ENCODE data around the gene OR4D9.
"Not testable (repeated sequence)": the region's sequence is repeated elsewhere in the genome, so short reads cannot be mapped to it uniquely, and the experiment has no call there.

The OR4D9 gene

DNA sequence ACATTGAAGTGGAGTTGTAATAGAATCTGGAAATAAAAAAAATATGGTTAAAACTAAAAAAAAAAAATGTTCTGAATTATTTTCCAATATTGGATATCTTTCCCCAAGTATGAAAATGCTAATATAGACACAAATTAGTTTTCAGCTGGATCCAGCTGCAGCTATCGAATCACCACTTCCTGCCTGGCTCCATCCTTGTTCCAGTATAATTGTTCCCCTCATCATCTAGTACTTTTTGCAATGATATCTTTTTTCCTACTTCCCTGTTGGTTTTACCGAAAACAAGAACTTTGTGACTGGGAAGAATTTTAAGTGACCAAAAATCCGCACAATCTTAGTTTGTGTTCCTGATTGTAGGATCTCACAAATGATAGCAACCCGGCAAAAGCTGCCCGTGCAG is 9.4 kb downstream of the OR4D9 start:
- Histone ChIP-seq H3K4me1 (peaks cover 12 to 61% (median 40%) of the 10 kb centered on the region in 10 experiments), H3K27ac (no peak overlapping the region), H3K9me3 (replicated peaks in 1 of 11) (no peaks in the 10 kb centered on the region), H3K4me2 (peak overlapping the region in 5 of 11 experiments; percentile 2 to 43 (median 31); a peak in 5 of 22 replicates), H4K20me1 (no peaks in the 10 kb centered on the region), H3K9ac (no peak overlapping the region), H3K36me3 (no peaks in the 10 kb centered on the region), H3K27me3 (no peaks in the 10 kb centered on the region), H3K4me3 (no peak overlapping the region)
- TF ChIP-seq Cebpa-rat (IDR thresholded peaks at IDR 0.05): no peak

DNA sequence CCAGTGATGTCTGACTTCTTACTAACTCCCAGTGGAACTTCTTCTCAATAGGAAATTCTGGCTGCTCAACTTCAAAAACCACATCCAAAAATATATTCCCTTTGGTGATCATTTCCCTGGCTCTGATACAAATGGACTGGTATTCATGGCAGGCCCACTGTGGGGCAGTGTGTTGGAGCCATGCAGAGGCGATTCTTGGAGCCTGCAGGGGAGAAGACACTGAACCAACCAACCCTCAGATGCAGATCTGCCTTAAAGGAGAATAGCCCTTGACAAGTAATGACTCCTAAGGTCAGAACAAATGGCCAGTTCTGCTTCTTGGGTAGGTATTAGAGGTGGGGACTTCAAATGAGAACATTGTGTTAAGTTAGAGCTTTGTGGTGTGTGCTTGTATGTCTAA is 12.2 kb downstream of the OR4D9 start:
- H3K4me2 ChIP-seq: peak overlapping the region in 8 of 11 experiments; percentile 18 to 46 (median 26); a peak in 10 of 22 replicates
- no peaks in the 10 kb centered on the region for H3K9me3 ChIP-seq (replicated peaks in 1 of 11)
- no peak for TF ChIP-seq Cebpa-rat (IDR thresholded peaks at IDR 0.05)
- H3K4me1 ChIP-seq: peaks cover 8 to 49% (median 30%) of the 10 kb centered on the region in 10 experiments
- no peak overlapping the region for H3K4me3 ChIP-seq
- no peaks in the 10 kb centered on the region for H3K36me3 ChIP-seq
- H3K27me3 ChIP-seq: no peaks in the 10 kb centered on the region
- no peak overlapping the region for H3K9ac ChIP-seq
- no peak overlapping the region for H3K27ac ChIP-seq
- no peaks in the 10 kb centered on the region for H4K20me1 ChIP-seq

DNA sequence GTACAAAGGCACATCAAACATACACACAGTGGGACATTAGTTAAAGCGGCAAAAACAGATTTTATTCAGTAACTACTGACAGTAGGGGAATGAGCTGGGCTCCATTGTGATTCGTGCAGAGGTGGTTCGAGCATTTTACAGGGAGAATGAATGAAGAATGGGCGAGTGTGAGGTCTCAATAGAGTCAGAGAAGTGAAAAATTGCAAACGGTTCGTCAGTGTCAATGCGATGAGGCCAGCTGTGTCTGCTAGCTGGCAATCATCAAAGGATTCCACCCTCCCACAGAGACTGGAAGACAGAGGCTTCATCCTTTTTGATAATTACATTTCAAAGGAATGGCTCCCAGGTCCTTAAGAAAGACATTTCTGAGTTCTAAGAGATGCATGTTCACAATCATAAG is 17.4 kb downstream of the OR4D9 start:
- Histone ChIP-seq H3K27me3 (no peaks in the 10 kb centered on the region), H3K9ac (no peak overlapping the region), H3K4me1 (peaks cover 0 to 7% (median under 1%) of the 10 kb centered on the region in 10 experiments; a peak in 8 of 20 replicates), H3K9me3 (replicated peaks in 1 of 11) (no peaks in the 10 kb centered on the region), H4K20me1 (no peaks in the 10 kb centered on the region), H3K4me3 (no peak overlapping the region), H3K36me3 (no peaks in the 10 kb centered on the region), H3K27ac (no peak overlapping the region), H3K4me2 (no peak overlapping the region)
- TF ChIP-seq Cebpa-rat (IDR thresholded peaks at IDR 0.05): no peak

DNA sequence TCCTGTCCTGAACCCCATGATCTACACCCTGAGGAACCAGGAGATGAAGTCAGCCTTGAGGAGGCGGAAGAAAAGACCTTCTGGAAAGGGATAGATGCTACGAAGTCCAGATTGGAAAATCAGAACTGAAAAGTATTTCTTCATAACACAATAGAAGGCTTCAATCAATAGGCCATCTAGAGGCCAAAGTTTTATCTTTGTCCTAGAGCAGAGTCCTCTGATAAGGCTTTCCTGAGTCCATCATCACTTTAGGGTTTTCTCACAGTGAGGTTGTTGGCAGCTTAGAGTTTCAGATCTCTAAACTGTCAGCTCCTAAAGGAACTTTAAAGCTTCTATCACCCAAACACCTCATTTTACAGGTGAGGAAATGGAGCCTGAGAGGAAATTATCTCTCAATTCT is 21.3 kb downstream of the OR4D9 start:
- Histone ChIP-seq H3K9me3 (replicated peaks in 1 of 11) (no peaks in the 10 kb centered on the region), H3K4me1 (peaks cover 4 to 7% (median 6%) of the 10 kb centered on the region in 10 experiments; a peak in 15 of 20 replicates), H3K9ac (no peak overlapping the region), H3K36me3 (no peaks in the 10 kb centered on the region), H3K27me3 (no peaks in the 10 kb centered on the region), H4K20me1 (no peaks in the 10 kb centered on the region), H3K4me3 (no peak overlapping the region), H3K4me2 (no peak overlapping the region), H3K27ac (no peak overlapping the region)
- TF ChIP-seq Cebpa-rat (IDR thresholded peaks at IDR 0.05): no peak

DNA sequence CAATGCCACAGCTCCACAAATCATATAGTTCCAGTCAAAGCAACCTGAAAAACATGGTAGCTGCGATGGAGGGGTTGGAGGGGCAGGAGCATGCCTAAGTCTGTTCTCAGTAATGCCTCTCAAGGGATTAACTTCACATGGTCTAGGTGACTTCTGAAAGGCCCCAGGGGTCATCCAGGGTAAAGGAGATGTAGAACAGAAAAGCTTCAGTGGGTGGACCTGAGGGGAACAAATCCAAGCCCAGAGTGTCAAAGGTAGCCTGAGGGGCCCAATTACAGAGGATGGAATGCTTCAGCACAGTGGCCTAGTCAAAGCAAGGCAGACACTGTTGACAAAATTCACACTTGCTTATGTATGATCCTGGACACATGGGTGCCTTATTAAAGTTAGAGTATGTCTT is 23.3 kb downstream of the OR4D9 start:
- Histone ChIP-seq H3K36me3 (no peaks in the 10 kb centered on the region), H3K4me1 (peaks cover 4 to 13% (median 11%) of the 10 kb centered on the region in 10 experiments; a peak in 16 of 20 replicates), H3K9ac (no peak overlapping the region), H3K4me2 (no peak overlapping the region), H3K27ac (no peak overlapping the region), H4K20me1 (no peaks in the 10 kb centered on the region), H3K27me3 (no peaks in the 10 kb centered on the region), H3K4me3 (no peak overlapping the region), H3K9me3 (replicated peaks in 1 of 11) (no peaks in the 10 kb centered on the region)
- no peak for TF ChIP-seq Cebpa-rat (IDR thresholded peaks at IDR 0.05)

DNA sequence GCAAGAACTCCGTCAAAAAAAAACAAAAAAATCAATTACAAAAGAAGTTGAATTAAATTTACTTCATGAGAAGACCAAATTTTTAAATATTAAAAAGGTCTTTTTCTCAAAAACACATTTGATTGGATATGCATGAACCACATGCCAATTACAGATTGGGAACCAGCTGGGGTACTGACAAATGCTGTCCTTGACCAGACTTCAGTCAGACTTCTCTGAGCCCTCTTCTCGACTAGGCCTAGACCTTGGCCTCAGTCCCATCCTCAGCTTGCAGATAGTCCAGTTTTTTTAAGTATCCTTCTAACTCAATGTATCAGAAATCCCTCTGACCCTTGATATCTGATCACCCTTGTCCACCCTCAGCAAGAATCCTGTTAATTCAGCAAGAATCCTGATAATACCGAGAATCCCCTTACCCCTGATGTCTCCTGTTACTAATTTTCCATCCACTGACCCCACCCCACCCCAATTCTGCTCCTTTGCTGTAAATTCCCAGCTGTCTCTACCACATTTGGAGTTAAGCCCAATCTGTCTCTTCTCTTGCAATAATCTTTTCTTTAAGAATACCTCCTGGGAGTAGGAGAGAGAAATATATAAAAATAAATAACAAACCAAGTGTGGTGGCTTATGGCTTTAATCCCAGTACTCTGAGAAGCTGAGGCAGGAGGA is 30.9 kb downstream of the OR4D9 start:
- H3K4me3 ChIP-seq: no peak overlapping the region
- no peak overlapping the region for H3K4me2 ChIP-seq
- H3K27ac ChIP-seq: no peak overlapping the region
- H3K27me3 ChIP-seq: no peaks in the 10 kb centered on the region
- no peaks in the 10 kb centered on the region for H4K20me1 ChIP-seq
- no peaks in the 10 kb centered on the region for H3K36me3 ChIP-seq
- H3K9me3 ChIP-seq (replicated peaks in 1 of 11): no peaks in the 10 kb centered on the region
- TF ChIP-seq Cebpa-rat (IDR thresholded peaks at IDR 0.05): no peak
- peaks cover 0 to 25% (median 6%) of the 10 kb centered on the region in 10 experiments; a peak in 15 of 20 replicates for H3K4me1 ChIP-seq
- H3K9ac ChIP-seq: no peak overlapping the region

DNA sequence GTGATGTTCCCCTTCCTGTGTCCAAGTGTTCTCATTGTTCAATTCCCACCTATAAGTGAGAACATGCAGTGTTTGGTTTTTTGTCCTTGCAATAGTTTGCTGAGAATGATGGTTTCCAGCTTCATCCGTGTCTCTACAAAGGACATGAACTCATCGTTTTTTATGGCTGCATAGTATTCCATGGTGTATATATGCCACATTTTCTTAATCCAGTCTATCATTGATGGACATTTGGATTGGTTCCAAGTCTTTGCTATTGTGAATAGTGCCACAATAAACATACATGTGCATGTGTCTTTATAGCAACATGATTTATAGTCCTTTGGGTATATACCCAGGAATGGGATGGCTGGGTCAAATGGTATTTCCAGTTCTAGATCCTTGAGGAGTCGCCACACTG is 32.4 kb downstream of the OR4D9 start:
- not testable (repeated sequence) for H4K20me1 ChIP-seq; H3K9ac ChIP-seq; H3K9me3 ChIP-seq (replicated peaks in 1 of 11); H3K4me2 ChIP-seq; H3K27ac ChIP-seq; H3K27me3 ChIP-seq; H3K4me3 ChIP-seq; H3K36me3 ChIP-seq
- H3K4me1 ChIP-seq: peaks cover 3 to 32% (median 8%) of the 10 kb centered on the region in 10 experiments; a peak in 13 of 20 replicates

DNA sequence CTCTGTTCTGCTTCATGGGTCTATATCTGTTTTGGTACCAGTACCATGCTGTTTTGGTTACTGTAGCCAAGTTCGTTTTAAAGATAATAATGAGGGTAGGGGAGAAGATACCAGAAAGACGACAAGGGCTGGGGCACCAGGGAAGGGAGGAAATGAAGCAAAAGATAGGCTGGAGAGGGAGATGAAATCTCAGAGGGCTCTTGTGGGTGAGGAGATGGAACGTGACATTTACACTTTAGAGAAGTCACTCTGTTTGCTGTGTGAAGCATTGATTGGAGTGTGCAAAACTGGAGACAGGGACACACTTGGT is 33.5 kb downstream of the OR4D9 start:
- Histone ChIP-seq H4K20me1 (no peaks in the 10 kb centered on the region), H3K27ac (no peak overlapping the region), H3K9ac (no peak overlapping the region), H3K4me3 (no peak overlapping the region), H3K4me1 (peaks cover 13 to 42% (median 18%) of the 10 kb centered on the region in 10 experiments), H3K27me3 (no peaks in the 10 kb centered on the region), H3K36me3 (no peaks in the 10 kb centered on the region), H3K9me3 (replicated peaks in 1 of 11) (no peaks in the 10 kb centered on the region), H3K4me2 (0 out of 22 replicates have a peak overlapping the region, but pooled peaks of 1 of the 11 experiments have one; percentile 30)
- no peak for TF ChIP-seq Cebpa-rat (IDR thresholded peaks at IDR 0.05)

DNA sequence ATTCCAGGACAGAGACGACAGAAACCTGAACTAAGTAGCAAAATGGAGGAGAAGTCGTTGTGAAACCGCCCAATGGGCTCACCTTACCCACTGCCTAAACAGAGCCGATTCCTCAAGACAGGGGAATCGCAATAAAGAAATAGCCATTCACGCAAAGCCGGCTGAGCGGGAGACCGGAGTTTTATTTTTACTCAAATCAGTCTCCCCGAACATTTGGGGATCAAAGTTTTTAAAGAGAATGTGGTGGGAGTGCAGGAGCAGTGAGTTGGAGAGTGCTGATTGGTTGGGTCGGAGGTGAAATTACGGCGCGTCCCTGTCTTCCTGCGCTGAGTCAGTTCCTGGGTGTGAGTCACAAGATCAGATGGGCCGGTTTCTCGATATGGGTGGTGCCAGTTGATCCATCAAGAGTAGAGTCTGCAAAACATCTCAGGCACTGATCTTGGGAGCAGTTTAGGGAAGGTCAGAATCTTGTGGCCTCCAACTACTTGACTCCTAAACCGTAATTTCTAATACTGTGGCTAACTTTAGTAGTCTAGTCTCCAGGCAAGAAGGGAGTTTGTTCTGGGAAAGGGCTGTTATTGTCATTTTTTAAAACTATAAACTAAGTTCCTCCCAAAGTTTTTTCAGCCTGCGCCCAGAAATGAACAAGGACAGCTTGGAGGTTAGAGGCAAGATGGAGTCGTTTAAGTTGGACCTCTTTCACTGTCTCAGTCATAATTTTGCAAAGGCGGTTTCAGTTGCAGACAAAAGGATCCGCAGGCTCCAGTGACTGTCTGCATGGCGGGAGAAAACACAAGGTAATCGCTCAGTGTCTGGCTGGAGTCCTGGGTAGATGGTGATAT is 34.1 kb downstream of the OR4D9 start:
- no peak overlapping the region for H3K9ac ChIP-seq

DNA sequence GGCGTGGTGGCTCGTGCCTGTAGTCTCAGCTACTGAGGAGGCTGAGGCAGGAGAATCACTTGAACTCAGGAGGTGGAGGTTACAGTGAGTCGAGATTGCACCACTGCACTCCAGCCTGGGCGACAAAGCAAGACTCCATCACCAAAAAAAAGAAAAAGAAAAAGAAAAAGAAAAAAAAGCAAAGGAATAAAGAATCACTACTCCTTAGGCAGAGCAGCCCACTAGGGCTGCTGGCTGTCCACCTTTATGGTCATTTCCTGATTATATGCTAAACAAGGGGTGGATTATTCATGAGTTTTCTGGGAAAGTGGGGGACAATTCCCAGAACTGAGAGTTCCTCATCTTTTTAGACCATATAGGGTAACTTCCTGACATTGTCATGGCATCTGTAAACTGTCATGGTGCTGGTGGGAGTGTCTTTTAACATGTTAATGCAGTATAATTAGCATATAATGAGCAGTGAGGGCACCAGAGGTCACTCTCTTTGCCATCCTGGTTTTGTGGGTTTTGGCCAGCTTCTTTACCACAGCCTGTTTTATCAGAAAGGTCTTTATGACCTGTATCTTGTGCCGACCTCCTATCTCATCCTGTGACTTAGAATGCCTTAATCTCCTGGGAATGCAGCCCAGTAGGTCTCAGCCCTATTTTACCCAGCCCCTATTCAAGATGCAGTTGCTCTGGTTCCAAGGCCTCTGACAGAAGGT is 36.4 kb downstream of the OR4D9 start:
- peak overlapping the region in 2 of 11 experiments; percentile 7 to 17; a peak in 2 of 22 replicates for H3K27ac ChIP-seq
- not testable (repeated sequence) for H3K27me3 ChIP-seq; H4K20me1 ChIP-seq; H3K4me3 ChIP-seq; H3K9ac ChIP-seq; H3K36me3 ChIP-seq; H3K9me3 ChIP-seq (replicated peaks in 1 of 11)
- H3K4me2 ChIP-seq: peak overlapping the region in 3 of 11 experiments; percentile 44 to 69 (median 59); a peak in 6 of 22 replicates
- peaks cover 16 to 52% (median 23%) of the 10 kb centered on the region in 10 experiments for H3K4me1 ChIP-seq

More for the DNA sequence above, 34.1 kb downstream of the OR4D9 start:
- Histone ChIP-seq H3K27ac (no peak overlapping the region), H3K9me3 (replicated peaks in 1 of 11) (no peaks in the 10 kb centered on the region), H3K36me3 (no peaks in the 10 kb centered on the region), H3K27me3 (no peaks in the 10 kb centered on the region), H4K20me1 (no peaks in the 10 kb centered on the region), H3K4me3 (no peak overlapping the region), H3K4me1 (peaks cover 13 to 42% (median 18%) of the 10 kb centered on the region in 10 experiments), H3K4me2 (peak overlapping the region in 1 of 11 experiments; percentile 30; a peak in 1 of 22 replicates)
- TF ChIP-seq Cebpa-rat (IDR thresholded peaks at IDR 0.05): no peak

Measured in BLaER1 treated with 17β-estradiol and CSF1 and Interleukin-3, amounts not matched to agents 10 nM and 100 nM (cell line).